HG03025 (cell line): ENCODE measurements around the gene DDX39B.

Source experiments
- ATAC-seq: cut with Tn5 transposase; IDR thresholded peaks from one replicate; pipeline ENCODE4 v1.9.1; 2021; ENCODE audit warnings: mild to moderate bottlenecking, moderate library complexity; ENCODE audit not compliant: unreplicated experiment, low FRiP score

DDX39B gene

GRCh38 chr6:31575952-31576685 lies 34.3 kb upstream of the DDX39B start:
- ATAC-seq, result no peak

GRCh38 chr6:31575335-31575901 lies 33.6 kb upstream of the DDX39B start, which contains the start of gene TNF:
TSS of gene TNF (plus strand) at chr6:31575565. CDS start at chr6:31575742, 177 bp downstream.
- ATAC-seq, result no peak

DNA sequence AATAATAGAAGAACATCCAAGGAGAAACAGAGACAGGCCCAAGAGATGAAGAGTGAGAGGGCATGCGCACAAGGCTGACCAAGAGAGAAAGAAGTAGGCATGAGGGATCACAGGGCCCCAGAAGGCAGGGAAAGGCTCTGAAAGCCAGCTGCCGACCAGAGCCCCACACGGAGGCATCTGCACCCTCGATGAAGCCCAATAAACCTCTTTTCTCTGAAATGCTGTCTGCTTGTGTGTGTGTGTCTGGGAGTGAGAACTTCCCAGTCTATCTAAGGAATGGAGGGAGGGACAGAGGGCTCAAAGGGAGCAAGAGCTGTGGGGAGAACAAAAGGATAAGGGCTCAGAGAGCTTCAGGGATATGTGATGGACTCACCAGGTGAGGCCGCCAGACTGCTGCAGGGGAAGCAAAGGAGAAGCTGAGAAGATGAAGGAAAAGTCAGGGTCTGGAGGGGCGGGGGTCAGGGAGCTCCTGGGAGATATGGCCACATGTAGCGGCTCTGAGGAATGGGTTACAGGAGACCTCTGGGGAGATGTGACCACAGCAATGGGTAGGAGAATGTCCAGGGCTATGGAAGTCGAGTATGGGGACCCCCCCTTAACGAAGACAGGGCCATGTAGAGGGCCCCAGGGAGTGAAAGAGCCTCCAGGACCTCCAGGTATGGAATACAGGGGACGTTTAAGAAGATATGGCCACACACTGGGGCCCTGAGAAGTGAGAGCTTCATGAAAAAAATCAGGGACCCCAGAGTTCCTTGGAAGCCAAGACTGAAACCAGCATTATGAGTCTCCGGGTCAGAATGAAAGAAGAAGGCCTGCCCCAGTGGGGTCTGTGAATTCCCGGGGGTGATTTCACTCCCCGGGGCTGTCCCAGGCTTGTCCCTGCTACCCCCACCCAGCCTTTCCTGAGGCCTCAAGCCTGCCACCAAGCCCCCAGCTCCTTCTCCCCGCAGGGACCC lies 32.6 kb upstream of the DDX39B start:
- ATAC-seq, result no peak

GRCh38 chr6:31573239-31574105 lies 31.7 kb upstream of the DDX39B start:
- no peak for ATAC-seq

DNA sequence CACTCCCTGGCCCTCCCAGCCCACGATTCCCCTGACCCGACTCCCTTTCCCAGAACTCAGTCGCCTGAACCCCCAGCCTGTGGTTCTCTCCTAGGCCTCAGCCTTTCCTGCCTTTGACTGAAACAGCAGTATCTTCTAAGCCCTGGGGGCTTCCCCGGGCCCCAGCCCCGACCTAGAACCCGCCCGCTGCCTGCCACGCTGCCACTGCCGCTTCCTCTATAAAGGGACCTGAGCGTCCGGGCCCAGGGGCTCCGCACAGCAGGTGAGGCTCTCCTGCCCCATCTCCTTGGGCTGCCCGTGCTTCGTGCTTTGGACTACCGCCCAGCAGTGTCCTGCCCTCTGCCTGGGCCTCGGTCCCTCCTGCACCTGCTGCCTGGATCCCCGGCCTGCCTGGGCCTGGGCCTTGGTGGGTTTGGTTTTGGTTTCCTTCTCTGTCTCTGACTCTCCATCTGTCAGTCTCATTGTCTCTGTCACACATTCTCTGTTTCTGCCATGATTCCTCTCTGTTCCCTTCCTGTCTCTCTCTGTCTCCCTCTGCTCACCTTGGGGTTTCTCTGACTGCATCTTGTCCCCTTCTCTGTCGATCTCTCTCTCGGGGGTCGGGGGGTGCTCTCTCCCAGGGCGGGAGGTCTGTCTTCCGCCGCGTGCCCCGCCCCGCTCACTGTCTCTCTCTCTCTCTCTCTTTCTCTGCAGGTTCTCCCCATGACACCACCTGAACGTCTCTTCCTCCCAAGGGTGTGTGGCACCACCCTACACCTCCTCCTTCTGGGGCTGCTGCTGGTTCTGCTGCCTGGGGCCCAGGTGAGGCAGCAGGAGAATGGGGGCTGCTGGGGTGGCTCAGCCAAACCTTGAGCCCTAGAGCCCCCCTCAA lies 30.5 kb upstream of the DDX39B start, which contains the start of gene LTA:
Gene LTA, plus strand, starts transcription at position 249 of the 871 bp plus-strand sequence. Its CDS starts 454 bp downstream, at position 703.
- ATAC-seq, result no peak

DNA sequence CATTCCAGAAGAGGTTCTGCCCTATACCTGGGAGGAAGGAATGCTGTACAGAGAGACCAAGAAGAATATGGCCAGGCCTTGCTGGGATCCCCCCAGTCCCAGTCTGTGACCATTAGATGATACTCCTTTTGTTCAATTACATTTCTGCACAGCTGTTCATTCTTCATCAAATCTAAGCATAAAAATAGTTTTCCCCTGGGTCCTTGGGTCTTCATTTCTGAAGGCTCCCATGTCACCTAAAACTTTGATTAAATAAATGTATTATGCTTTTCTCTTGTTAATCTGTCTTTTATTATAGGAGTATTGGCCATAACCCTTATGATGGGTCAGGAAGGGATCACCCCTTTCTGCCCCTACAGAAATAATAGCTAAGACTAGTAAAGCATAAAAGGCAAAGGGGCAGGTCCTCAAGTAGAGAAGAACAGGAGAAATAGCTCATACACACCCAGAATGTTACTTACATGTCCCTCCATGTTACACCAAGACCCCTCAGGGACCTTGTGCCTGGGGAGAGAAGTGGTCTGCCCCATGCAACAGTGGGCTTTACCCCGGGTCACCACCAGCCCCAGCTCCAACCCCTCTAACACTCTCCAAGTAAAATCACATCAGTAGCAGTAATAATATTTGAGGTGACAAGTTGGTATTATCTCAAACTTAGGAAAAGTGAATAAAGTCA lies 28.2 kb upstream of the DDX39B start:
- no peak for ATAC-seq

DNA sequence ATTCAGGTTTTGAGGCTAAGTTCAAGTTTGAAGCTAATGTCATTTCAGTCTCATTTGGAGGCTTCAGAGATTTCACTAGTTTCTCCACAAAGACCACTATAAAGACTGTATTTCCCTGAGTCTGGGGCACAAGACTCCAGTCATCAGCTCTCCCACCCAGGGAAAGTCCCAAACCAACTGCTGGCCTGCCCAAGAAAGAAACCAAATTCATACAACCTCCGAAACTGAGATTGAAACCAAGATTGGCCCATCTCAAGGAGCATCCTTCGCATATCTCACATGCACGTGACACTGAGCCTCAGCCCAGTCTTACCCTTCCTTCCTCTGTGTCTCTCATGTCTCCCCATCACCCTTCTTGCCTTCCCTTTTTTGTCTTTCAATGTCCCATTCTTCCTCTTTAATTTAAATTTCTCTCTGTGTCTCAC lies 26.7 kb upstream of the DDX39B start:
- ATAC-seq, result no peak

- no peak for ATAC-seq
These were observed 25.9 kb upstream of the DDX39B start for GRCh38 chr6:31567531-31568370.

DNA sequence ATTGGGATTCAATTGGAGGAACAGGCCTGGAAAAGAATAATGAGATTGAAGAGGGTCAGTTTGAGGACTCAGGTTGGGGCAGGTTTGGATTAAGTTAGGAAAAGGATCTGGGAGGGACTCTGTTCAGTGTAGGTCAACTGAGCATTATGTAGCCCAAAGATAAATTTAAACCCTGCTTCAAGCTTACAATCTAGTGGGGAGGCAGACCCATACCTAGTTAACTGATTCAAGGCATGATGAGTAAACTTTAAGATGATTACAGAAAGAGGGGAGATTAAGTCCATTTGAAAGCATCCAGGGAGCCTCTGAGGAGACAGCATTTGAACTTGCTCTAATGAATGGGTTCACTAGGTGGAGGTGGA lies 18.9 kb upstream of the DDX39B start:
- no peak for ATAC-seq

GRCh38 chr6:31559958-31560696 lies 18.3 kb upstream of the DDX39B start:
- ATAC-seq, result no peak

GRCh38 chr6:31559606-31559957 lies 17.8 kb upstream of the DDX39B start:
- ATAC-seq, result no peak

DNA sequence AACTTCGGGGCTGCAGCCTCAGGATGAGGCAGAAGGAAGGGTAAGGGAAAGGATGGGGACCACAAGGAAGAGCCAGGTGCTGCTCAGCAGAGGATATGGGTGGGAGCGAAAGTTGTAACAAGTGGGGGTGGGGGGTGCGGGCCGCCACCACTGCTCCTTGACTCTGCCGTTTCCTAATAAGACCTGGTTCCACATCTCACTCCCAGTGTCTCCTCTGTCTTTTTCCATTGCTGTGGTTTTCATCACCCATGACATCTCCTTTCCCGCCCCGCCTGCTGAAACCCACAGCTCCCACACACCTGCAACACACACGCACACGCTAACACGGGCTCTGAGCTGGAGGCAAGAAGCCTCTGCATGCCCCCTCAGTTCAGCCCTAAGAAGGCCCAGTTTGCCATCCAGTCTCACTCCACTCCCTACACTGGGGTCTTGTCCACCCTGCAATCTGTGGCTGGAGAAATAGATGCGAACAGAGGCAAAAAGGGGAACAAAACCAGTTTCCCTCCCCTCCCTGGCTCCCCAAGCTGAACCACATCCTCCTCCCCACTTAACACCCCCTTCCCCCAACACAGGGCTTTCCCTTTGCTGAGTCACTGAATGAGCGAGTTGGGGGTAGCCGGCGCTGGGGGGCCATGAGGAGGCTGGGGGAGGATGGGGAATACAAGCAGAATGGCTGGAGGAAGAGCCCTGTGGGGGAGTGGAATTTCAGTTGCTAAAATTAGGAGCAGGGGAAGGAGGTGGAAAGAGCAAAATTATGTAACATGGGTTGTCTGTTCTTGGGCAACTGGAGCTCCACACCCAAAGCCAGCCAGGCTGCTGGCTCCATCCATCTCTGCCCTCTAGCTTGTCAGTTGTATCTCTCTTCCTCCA lies 17.1 kb upstream of the DDX39B start:
- no peak for ATAC-seq

- ATAC-seq, result no peak
These were observed 16.5 kb upstream of the DDX39B start for GRCh38 chr6:31558318-31558625.

DNA sequence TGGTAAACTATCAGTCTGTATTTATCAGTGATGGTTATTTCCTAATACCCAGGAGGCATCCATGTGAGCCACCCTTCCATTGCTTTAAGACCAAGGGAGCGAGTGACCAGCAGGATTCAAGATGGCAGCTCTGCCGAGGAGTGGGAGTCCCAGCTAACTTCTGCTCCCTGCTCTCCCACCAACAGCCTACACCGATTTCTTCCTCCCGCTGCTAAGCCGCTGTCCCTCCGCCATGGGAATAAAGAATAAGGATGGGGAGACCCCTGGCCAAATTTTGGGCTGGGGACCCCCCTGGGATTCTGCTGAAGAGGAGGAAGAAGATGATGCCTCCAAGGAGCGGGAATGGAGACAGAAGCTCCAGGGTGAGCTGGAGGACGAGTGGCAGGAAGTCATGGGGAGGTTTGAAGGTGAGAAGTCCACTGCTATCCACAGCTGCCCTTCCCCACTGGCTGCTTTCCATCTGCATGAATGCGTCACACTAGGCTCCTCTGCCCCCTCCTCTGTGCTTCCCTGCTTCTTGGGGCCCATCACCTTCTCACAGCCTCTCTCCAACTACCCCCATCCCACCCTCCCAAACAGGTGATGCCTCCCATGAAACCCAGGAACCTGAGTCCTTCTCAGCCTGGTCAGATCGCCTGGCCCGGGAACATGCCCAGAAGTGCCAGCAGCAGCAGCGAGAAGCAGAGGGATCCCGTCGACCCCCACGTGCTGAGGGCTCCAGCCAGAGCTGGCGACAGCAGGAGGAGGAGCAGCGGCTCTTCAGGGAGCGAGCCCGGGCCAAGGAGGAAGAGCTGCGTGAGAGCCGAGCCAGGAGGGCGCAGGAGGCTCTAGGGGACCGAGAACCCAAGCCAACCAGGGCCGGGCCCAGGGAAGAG lies 15.9 kb upstream of the DDX39B start:
- ATAC-seq, result no peak

- ATAC-seq, result no peak
These were observed 14.5 kb upstream of the DDX39B start for GRCh38 chr6:31556307-31556706.
